HepG2 (cell line): ENCODE results near the gene GSTCD. TPM values are rescaled to one million over a fixed set of nuclear protein-coding genes. Genes with fewer than 3 reads are reported as not detected.

Experiments
- ADNP ChIP-seq: sonication (generic); formaldehyde crosslinking; IDR thresholded peaks from 2 replicates; pipeline ENCODE4 v1.4.0; 2020; ENCODE audit warnings: missing genetic modification reagents
- CBFB ChIP-seq: sonication (generic); formaldehyde crosslinking; IDR thresholded peaks from 2 replicates; pipeline ENCODE4 v1.4.0; 2020; ENCODE audit warnings: missing genetic modification reagents
- CREB1 ChIP-seq, 2 experiments: fragments of 450-650 bp in 1 of 2; IDR thresholded peaks; 2 replicates each; pipeline ENCODE4 v1.6.1; 2016 to 2017; ENCODE audit warnings: control low read depth in 1 of 2, mild to moderate bottlenecking in 1 of 2, missing compliant biosample characterization in 1 of 2, missing genetic modification characterization in 1 of 2
- PRMT3 ChIP-seq: sonication (generic); formaldehyde crosslinking; IDR thresholded peaks from 2 replicates; pipeline ENCODE4 v1.8.1; 2022; ENCODE audit warnings: low read depth, mild to moderate bottlenecking, moderate library complexity, missing genetic modification reagents, borderline replicate concordance
- TOE1 ChIP-seq: sonication (generic); formaldehyde crosslinking; IDR thresholded peaks from 2 replicates; pipeline ENCODE4 v1.4.0; 2020; ENCODE audit warnings: mild to moderate bottlenecking, missing genetic modification reagents
- XBP1 ChIP-seq: sonication (generic); formaldehyde crosslinking; IDR thresholded peaks from 2 replicates; pipeline ENCODE4 v1.5.0; 2020; ENCODE audit warnings: missing genetic modification reagents
- ZC3H13 ChIP-seq: sonication (generic); formaldehyde crosslinking; IDR thresholded peaks from 2 replicates; pipeline ENCODE4 v1.8.1; 2023; ENCODE audit warnings: mild to moderate bottlenecking, missing genetic modification reagents, moderate library complexity
- ZEB1 ChIP-seq: IDR thresholded peaks from 2 replicates; pipeline ENCODE4 v1.6.1; 2012; ENCODE audit warnings: mild to moderate bottlenecking, low read depth, inconsistent platforms; ENCODE audit not compliant: insufficient replicate concordance
- ZNF275 ChIP-seq: sonication (generic); formaldehyde crosslinking; IDR thresholded peaks from 2 replicates; pipeline ENCODE4 v1.8.0; 2022; ENCODE audit warnings: missing genetic modification reagents, mild to moderate bottlenecking, inconsistent platforms, borderline replicate concordance
- ZNF281 ChIP-seq: sonication (generic); formaldehyde crosslinking; IDR thresholded peaks from 2 replicates; pipeline ENCODE4 v1.4.0; 2020; ENCODE audit warnings: missing genetic modification reagents, borderline replicate concordance
- ZNF354B ChIP-seq: sonication (generic); formaldehyde crosslinking; IDR thresholded peaks from 2 replicates; pipeline ENCODE4 v1.8.0; 2022; ENCODE audit warnings: mild to moderate bottlenecking, missing genetic modification reagents
- ZNF576 ChIP-seq: sonication (generic); formaldehyde crosslinking; IDR thresholded peaks from 2 replicates; pipeline ENCODE4 v1.4.0; 2020; ENCODE audit warnings: mild to moderate bottlenecking, missing genetic modification reagents
- polyA plus RNA-seq, 8 experiments: library from polyadenylated mRNA; depleted of rRNA in 3 of 8; stranded (reverse) in 7 of 8; unstranded in 1 of 8; fragments of >200 nt; fragmentation: Illumina TruSeq in 4 of 8; extraction: Trizol in 4 of 8; gene quantifications; 2 replicates each; pipeline versions ENCODE4 v1.2.1 to v1.2.3, GENCODE V29; 2011 to 2016; ENCODE audit warnings: low read depth in 4 of 8, missing spikeins in 1 of 8, mixed read lengths in 1 of 8; ENCODE audit not compliant: insufficient read depth in 1 of 8
- total RNA-seq, 5 experiments: library from RNA; depleted of rRNA; stranded (reverse); fragments of >200 nt; fragmentation: Illumina TruSeq; extraction: Trizol; gene quantifications; 2 replicates each; pipeline ENCODE4 v1.2.3, GENCODE V29; 2016; ENCODE audit warnings: low read depth in 1 of 5
- TF ChIP-seq, protein P1 (sequence below): sonication (generic); formaldehyde crosslinking; IDR thresholded peaks from 2 replicates; pipeline ENCODE4 v1.4.0; 2020; ENCODE audit warnings: missing genetic modification reagents, mild to moderate bottlenecking, borderline replicate concordance
- TF ChIP-seq, protein P2 (sequence below), 2 experiments: sonication (generic) in 1 of 2; formaldehyde crosslinking in 1 of 2; IDR thresholded peaks; 2 replicates each; pipeline versions ENCODE4 v1.4.0 to v1.6.1; 2018 to 2020; ENCODE audit warnings: missing genetic modification reagents in 2 of 2, borderline replicate concordance in 1 of 2, low read depth in 1 of 2, mild to moderate bottlenecking in 1 of 2, missing biosample characterization in 1 of 2

GSTCD gene
- total and polyA plus RNA-seq, 2 of the 13 experiments (the other 11 are each of a cell fraction or from before 2014, with no cell fraction given) = 7.9 to 30.8 TPM

- TF ChIP-seq PRMT3 = peak; percentile 97; the same call in 1 of the 2 replicates
- peak; percentile 95 for TF ChIP-seq CREB1 (IDR thresholded peaks at IDR 0.05)
- peak; percentile 99 for TF ChIP-seq CREB1 (CRISPR knock-in tag; IDR thresholded peaks at IDR 0.05)
- peak; percentile 94; the same call in 1 of the 2 replicates for TF ChIP-seq ZNF354B (CRISPR knock-in tag)
- peak; percentile 97 for TF ChIP-seq CBFB
- TF ChIP-seq ZEB1 = peak; percentile 89
- peak; percentile 96 for TF ChIP-seq ZC3H13 (CRISPR knock-in tag)
- peak; percentile 99 for TF ChIP-seq TOE1 (CRISPR knock-in tag)
- TF ChIP-seq ADNP (CRISPR knock-in tag) = no peak
- no peak for TF ChIP-seq XBP1
- TF ChIP-seq ZNF275 = peak; percentile 78
- TF ChIP-seq, protein P1, sequence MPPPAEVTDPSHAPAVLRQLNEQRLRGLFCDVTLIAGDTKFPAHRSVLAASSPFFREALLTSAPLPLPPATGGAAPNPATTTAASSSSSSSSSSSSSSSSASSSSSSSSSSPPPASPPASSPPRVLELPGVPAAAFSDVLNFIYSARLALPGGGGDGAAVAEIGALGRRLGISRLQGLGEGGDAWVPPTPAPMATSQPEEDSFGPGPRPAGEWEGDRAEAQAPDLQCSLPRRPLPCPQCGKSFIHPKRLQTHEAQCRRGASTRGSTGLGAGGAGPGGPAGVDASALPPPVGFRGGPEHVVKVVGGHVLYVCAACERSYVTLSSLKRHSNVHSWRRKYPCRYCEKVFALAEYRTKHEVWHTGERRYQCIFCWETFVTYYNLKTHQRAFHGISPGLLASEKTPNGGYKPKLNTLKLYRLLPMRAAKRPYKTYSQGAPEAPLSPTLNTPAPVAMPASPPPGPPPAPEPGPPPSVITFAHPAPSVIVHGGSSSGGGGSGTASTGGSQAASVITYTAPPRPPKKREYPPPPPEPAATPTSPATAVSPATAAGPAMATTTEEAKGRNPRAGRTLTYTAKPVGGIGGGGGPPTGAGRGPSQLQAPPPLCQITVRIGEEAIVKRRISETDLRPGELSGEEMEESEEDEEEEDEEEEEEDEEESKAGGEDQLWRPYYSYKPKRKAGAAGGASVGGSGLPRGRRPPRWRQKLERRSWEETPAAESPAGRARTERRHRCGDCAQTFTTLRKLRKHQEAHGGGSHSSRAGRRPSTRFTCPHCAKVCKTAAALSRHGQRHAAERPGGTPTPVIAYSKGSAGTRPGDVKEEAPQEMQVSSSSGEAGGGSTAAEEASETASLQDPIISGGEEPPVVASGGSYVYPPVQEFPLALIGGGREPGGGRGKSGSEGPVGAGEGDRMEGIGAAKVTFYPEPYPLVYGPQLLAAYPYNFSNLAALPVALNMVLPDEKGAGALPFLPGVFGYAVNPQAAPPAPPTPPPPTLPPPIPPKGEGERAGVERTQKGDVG (CRISPR knock-in tag) = peak; percentile 72; the same call in 1 of the 2 replicates
- peak; percentile 79 for TF ChIP-seq ZNF281 (CRISPR knock-in tag)
- TF ChIP-seq, protein P2, sequence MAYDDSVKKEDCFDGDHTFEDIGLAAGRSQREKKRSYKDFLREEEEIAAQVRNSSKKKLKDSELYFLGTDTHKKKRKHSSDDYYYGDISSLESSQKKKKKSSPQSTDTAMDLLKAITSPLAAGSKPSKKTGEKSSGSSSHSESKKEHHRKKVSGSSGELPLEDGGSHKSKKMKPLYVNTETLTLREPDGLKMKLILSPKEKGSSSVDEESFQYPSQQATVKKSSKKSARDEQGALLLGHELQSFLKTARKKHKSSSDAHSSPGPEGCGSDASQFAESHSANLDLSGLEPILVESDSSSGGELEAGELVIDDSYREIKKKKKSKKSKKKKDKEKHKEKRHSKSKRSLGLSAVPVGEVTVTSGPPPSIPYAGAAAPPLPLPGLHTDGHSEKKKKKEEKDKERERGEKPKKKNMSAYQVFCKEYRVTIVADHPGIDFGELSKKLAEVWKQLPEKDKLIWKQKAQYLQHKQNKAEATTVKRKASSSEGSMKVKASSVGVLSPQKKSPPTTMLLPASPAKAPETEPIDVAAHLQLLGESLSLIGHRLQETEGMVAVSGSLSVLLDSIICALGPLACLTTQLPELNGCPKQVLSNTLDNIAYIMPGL (CRISPR knock-in tag; IDR thresholded peaks at IDR 0.05; ENCODE audit: borderline replicate concordance in 1 of 2, low read depth in 1 of 2) = peak; percentile 98 to 99
- peak; percentile 83 for TF ChIP-seq ZNF576
Observed at GRCh38 chr4:105708181-105709080, at the start of gene GSTCD, which contains the start of gene INTS12 (continued).
